ENCODE measurements around the gene CDHR4.

- no peak for TF ChIP-seq REST (IDR thresholded peaks at IDR 0.05; ENCODE audit: insufficient read depth in 1 of 2, low read depth in 2 of 2, low read length in 2 of 2)
- TF ChIP-seq POLR2AphosphoS5 (IDR thresholded peaks at IDR 0.05; ENCODE audit: low read depth, low read length) = no peak
- no peak for TF ChIP-seq TAF1 (IDR thresholded peaks at IDR 0.05; ENCODE audit: borderline replicate concordance, insufficient read depth, low read length)
- TF ChIP-seq SIN3A (IDR thresholded peaks at IDR 0.05; ENCODE audit: borderline replicate concordance, insufficient read depth, low read length) = no peak
These were observed 13.9 kb downstream of the CDHR4 start for GRCh38 chr3:49785565-49786356.
